Measurements from ENCODE around the gene SENP3.

DNA sequence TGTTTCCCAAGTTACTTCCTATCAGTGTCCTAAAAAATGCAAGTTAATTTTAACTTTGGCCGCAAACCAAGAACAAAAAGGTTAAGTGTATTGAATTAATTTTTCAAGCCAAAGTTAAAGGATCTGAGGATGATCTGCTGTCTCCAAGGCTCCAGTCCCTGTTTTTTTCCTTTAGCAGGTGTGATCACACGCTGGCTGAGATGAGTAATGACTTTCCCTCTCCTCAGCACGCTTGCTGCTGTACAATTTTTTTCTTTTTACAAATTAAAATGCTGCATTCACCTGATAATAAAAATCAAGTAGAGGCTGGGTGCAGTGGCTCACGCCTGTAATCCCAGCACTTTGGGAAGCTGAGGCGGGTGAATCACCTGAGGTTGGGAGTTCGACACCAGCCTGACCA is 16.8 kb upstream of the SENP3 start:
- no peak for TF ChIP-seq RFX1 (IDR thresholded peaks at IDR 0.05)
- no peak for TF ChIP-seq GTF2F1 (IDR thresholded peaks at IDR 0.05; ENCODE audit: low read length)
- no peak for TF ChIP-seq ZNF746 (CRISPR knock-in tag; IDR thresholded peaks at IDR 0.05)
- TF ChIP-seq, protein P1, sequence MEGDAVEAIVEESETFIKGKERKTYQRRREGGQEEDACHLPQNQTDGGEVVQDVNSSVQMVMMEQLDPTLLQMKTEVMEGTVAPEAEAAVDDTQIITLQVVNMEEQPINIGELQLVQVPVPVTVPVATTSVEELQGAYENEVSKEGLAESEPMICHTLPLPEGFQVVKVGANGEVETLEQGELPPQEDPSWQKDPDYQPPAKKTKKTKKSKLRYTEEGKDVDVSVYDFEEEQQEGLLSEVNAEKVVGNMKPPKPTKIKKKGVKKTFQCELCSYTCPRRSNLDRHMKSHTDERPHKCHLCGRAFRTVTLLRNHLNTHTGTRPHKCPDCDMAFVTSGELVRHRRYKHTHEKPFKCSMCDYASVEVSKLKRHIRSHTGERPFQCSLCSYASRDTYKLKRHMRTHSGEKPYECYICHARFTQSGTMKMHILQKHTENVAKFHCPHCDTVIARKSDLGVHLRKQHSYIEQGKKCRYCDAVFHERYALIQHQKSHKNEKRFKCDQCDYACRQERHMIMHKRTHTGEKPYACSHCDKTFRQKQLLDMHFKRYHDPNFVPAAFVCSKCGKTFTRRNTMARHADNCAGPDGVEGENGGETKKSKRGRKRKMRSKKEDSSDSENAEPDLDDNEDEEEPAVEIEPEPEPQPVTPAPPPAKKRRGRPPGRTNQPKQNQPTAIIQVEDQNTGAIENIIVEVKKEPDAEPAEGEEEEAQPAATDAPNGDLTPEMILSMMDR (CRISPR knock-in tag; IDR thresholded peaks at IDR 0.05): no peak
- no peak for TF ChIP-seq CCDC6 (CRISPR knock-in tag; IDR thresholded peaks at IDR 0.05)
- no peak for TF ChIP-seq MXI1 (IDR thresholded peaks at IDR 0.05; ENCODE audit: borderline replicate concordance, low read depth, low read length)
- TF ChIP-seq, protein P2, sequence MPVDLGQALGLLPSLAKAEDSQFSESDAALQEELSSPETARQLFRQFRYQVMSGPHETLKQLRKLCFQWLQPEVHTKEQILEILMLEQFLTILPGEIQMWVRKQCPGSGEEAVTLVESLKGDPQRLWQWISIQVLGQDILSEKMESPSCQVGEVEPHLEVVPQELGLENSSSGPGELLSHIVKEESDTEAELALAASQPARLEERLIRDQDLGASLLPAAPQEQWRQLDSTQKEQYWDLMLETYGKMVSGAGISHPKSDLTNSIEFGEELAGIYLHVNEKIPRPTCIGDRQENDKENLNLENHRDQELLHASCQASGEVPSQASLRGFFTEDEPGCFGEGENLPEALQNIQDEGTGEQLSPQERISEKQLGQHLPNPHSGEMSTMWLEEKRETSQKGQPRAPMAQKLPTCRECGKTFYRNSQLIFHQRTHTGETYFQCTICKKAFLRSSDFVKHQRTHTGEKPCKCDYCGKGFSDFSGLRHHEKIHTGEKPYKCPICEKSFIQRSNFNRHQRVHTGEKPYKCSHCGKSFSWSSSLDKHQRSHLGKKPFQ (CRISPR knock-in tag; IDR thresholded peaks at IDR 0.05; ENCODE audit: insufficient replicate concordance): no peak
- TF ChIP-seq ZFP1 (CRISPR knock-in tag; IDR thresholded peaks at IDR 0.05): no peak
- TF ChIP-seq, protein P3, sequence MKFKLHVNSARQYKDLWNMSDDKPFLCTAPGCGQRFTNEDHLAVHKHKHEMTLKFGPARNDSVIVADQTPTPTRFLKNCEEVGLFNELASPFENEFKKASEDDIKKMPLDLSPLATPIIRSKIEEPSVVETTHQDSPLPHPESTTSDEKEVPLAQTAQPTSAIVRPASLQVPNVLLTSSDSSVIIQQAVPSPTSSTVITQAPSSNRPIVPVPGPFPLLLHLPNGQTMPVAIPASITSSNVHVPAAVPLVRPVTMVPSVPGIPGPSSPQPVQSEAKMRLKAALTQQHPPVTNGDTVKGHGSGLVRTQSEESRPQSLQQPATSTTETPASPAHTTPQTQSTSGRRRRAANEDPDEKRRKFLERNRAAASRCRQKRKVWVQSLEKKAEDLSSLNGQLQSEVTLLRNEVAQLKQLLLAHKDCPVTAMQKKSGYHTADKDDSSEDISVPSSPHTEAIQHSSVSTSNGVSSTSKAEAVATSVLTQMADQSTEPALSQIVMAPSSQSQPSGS (CRISPR knock-in tag; IDR thresholded peaks at IDR 0.05): no peak
- no peak for TF ChIP-seq SIN3B (IDR thresholded peaks at IDR 0.05; ENCODE audit: low read length)
- TF ChIP-seq, protein P4, sequence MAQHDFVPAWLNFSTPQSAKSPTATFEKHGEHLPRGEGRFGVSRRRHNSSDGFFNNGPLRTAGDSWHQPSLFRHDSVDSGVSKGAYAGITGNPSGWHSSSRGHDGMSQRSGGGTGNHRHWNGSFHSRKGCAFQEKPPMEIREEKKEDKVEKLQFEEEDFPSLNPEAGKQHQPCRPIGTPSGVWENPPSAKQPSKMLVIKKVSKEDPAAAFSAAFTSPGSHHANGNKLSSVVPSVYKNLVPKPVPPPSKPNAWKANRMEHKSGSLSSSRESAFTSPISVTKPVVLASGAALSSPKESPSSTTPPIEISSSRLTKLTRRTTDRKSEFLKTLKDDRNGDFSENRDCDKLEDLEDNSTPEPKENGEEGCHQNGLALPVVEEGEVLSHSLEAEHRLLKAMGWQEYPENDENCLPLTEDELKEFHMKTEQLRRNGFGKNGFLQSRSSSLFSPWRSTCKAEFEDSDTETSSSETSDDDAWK (CRISPR knock-in tag; IDR thresholded peaks at IDR 0.05): no peak
- no peak for TF ChIP-seq ZFP62 (CRISPR knock-in tag; IDR thresholded peaks at IDR 0.05)
- TF ChIP-seq, protein P5, sequence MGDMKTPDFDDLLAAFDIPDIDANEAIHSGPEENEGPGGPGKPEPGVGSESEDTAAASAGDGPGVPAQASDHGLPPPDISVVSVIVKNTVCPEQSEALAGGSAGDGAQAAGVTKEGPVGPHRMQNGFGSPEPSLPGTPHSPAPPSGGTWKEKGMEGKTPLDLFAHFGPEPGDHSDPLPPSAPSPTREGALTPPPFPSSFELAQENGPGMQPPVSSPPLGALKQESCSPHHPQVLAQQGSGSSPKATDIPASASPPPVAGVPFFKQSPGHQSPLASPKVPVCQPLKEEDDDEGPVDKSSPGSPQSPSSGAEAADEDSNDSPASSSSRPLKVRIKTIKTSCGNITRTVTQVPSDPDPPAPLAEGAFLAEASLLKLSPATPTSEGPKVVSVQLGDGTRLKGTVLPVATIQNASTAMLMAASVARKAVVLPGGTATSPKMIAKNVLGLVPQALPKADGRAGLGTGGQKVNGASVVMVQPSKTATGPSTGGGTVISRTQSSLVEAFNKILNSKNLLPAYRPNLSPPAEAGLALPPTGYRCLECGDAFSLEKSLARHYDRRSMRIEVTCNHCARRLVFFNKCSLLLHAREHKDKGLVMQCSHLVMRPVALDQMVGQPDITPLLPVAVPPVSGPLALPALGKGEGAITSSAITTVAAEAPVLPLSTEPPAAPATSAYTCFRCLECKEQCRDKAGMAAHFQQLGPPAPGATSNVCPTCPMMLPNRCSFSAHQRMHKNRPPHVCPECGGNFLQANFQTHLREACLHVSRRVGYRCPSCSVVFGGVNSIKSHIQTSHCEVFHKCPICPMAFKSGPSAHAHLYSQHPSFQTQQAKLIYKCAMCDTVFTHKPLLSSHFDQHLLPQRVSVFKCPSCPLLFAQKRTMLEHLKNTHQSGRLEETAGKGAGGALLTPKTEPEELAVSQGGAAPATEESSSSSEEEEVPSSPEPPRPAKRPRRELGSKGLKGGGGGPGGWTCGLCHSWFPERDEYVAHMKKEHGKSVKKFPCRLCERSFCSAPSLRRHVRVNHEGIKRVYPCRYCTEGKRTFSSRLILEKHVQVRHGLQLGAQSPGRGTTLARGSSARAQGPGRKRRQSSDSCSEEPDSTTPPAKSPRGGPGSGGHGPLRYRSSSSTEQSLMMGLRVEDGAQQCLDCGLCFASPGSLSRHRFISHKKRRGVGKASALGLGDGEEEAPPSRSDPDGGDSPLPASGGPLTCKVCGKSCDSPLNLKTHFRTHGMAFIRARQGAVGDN (CRISPR knock-in tag; IDR thresholded peaks at IDR 0.05): no peak
- no peak for TF ChIP-seq DNMT3B (CRISPR knock-in tag; conservative IDR thresholded peaks at IDR 0.05)
